Fibroblast of skin of right biceps (primary cell): ENCODE measurements around the gene HOGA1.
A peak's percentile ranks its signal among the peaks of the same experiment; 100 is the strongest.

Source experiments
- DNase-seq: peaks from one replicate; pipeline ENCODE4 v3.0.0-alpha.2; 2013

Gene HOGA1

GRCh38 chr10:97580421-97581367, 3.5 kb upstream of the HOGA1 start:
- DNase-seq = no peak

GRCh38 chr10:97582169-97582568, 2.0 kb upstream of the HOGA1 start:
- DNase-seq = no peak

GRCh38 chr10:97583476-97583875, 713 bp upstream of the HOGA1 start:
- DNase-seq = no peak

GRCh38 chr10:97584798-97585438, 729 bp downstream of the HOGA1 start:
- DNase-seq = no peak

GRCh38 chr10:97585439-97585811, 1.2 kb downstream of the HOGA1 start:
- DNase-seq = no peak

GRCh38 chr10:97587183-97587582, 3.0 kb downstream of the HOGA1 start:
- DNase-seq = no peak

- DNase-seq = no peak
These were observed 5.3 kb downstream of the HOGA1 start, which contains the start of gene C10orf62 for GRCh38 chr10:97589479-97589878. Gene C10orf62, plus strand, starts transcription at chr10:97589721. Its CDS starts 177 bp downstream, at chr10:97589898.

- no peak for DNase-seq
These were observed 6.0 kb downstream of the HOGA1 start for GRCh38 chr10:97590082-97590747.

- no peak for DNase-seq
These were observed 6.7 kb downstream of the HOGA1 start for GRCh38 chr10:97590748-97591495.

GRCh38 chr10:97593421-97593820, 9.2 kb downstream of the HOGA1 start:
- DNase-seq = peak; percentile 39

GRCh38 chr10:97596101-97597082, 12.2 kb downstream of the HOGA1 start:
- DNase-seq = peak; percentile 93

GRCh38 chr10:97597778-97598177, 13.6 kb downstream of the HOGA1 start:
- DNase-seq = peak; percentile 25

GRCh38 chr10:97598407-97599271, 14.4 kb downstream of the HOGA1 start:
- DNase-seq = no peak

- no peak for DNase-seq
These were observed 15.1 kb downstream of the HOGA1 start for GRCh38 chr10:97599272-97599619.

- DNase-seq = no peak
These were observed 16.4 kb downstream of the HOGA1 start for GRCh38 chr10:97600616-97601015.

- DNase-seq = no peak
These were observed 17.4 kb downstream of the HOGA1 start for GRCh38 chr10:97601268-97602215.

- DNase-seq = no peak
These were observed 23.0 kb downstream of the HOGA1 start for GRCh38 chr10:97607095-97607636.

GRCh38 chr10:97608991-97609561, 24.9 kb downstream of the HOGA1 start:
- no peak for DNase-seq

- DNase-seq = no peak
These were observed 27.3 kb downstream of the HOGA1 start for GRCh38 chr10:97611473-97611872.
